HK-2 (cell line): ENCODE measurements around the gene ZNF800.

Experiments used
- DNase-seq: peaks from one replicate; pipeline ENCODE4 v3.0.0-alpha.2; 2018; ENCODE audit not compliant: unreplicated experiment

ZNF800 gene

GRCh38 chr7:127390817-127391590, 1.5 kb downstream of the ZNF800 start:
- no peak for DNase-seq

GRCh38 chr7:127390186-127390816, 2.2 kb downstream of the ZNF800 start:
- no peak for DNase-seq

- no peak for DNase-seq
Observed at GRCh38 chr7:127389321-127389720, 3.2 kb downstream of the ZNF800 start.

GRCh38 chr7:127387974-127388373, 4.5 kb downstream of the ZNF800 start:
- DNase-seq = no peak

GRCh38 chr7:127383123-127383835, 9.2 kb downstream of the ZNF800 start:
- no peak for DNase-seq

GRCh38 chr7:127382301-127383085, 10.0 kb downstream of the ZNF800 start:
- DNase-seq = no peak

- DNase-seq = no peak
Observed at GRCh38 chr7:127380479-127380878, 12.0 kb downstream of the ZNF800 start.

GRCh38 chr7:127379642-127380041, 12.9 kb downstream of the ZNF800 start:
- DNase-seq = no peak

GRCh38 chr7:127378537-127378936, 14.0 kb downstream of the ZNF800 start:
- no peak for DNase-seq

GRCh38 chr7:127377425-127377824, 15.1 kb downstream of the ZNF800 start:
- no peak for DNase-seq

GRCh38 chr7:127375631-127376030, 16.9 kb downstream of the ZNF800 start:
- DNase-seq = no peak

GRCh38 chr7:127367679-127368078, 24.8 kb downstream of the ZNF800 start:
- no peak for DNase-seq

- DNase-seq = no peak
Observed at GRCh38 chr7:127366680-127367079, 25.8 kb downstream of the ZNF800 start.

- DNase-seq = no peak
Observed at GRCh38 chr7:127365957-127366315, 26.6 kb downstream of the ZNF800 start.

GRCh38 chr7:127365164-127365956, 27.1 kb downstream of the ZNF800 start:
- no peak for DNase-seq

- DNase-seq = no peak
Observed at GRCh38 chr7:127362364-127363027, 30.0 kb downstream of the ZNF800 start.

GRCh38 chr7:127361736-127362135, 30.8 kb downstream of the ZNF800 start:
- DNase-seq = no peak

GRCh38 chr7:127359011-127359410, 33.5 kb downstream of the ZNF800 start:
- DNase-seq = no peak

- DNase-seq = no peak
Observed at GRCh38 chr7:127353897-127354296, 38.6 kb downstream of the ZNF800 start.

GRCh38 chr7:127350586-127350985, 41.9 kb downstream of the ZNF800 start:
- DNase-seq = no peak

- DNase-seq = no peak
Observed at GRCh38 chr7:127349881-127350280, 42.6 kb downstream of the ZNF800 start.
